GM12865 (cell line): ENCODE measurements around the gene SPATS2L.

ENCODE experiments used
- DNase-seq: peaks from one replicate; pipeline ENCODE4 v3.0.0; 2010; ENCODE audit warnings: low read depth
- H3K4me3 ChIP-seq: 2 replicates; pipeline ENCODE4 v1.5.1; 2011; ENCODE audit warnings: mild to moderate bottlenecking, low read depth, low read length, control low read depth
- CTCF ChIP-seq: IDR thresholded peaks from 2 replicates; pipeline ENCODE4 v1.5.1; 2011; ENCODE audit warnings: low read length, control low read depth, low read depth, inconsistent platforms; ENCODE audit not compliant: insufficient read depth; ENCODE audit errors: missing control alignments

SPATS2L gene

GRCh38 chr2:200300638-200301314, 5.7 kb upstream of the SPATS2L start:
- no peak overlapping the region for H3K4me3 ChIP-seq
- DNase-seq: no peak
- no peak for TF ChIP-seq CTCF

GRCh38 chr2:200301953-200302858, 4.3 kb upstream of the SPATS2L start:
- no peak overlapping the region for H3K4me3 ChIP-seq
- TF ChIP-seq CTCF: no peak
- DNase-seq: no peak

- no peak overlapping the region for H3K4me3 ChIP-seq
- DNase-seq: peak; percentile 43
- no peak for TF ChIP-seq CTCF
These were observed 3.4 kb upstream of the SPATS2L start for GRCh38 chr2:200302940-200303727.

GRCh38 chr2:200305797-200306195, 697 bp upstream of the SPATS2L start:
- no peak for TF ChIP-seq CTCF
- H3K4me3 ChIP-seq: peak overlapping the region; percentile 69
- no peak for DNase-seq

- DNase-seq: peak; percentile 71
- peak overlapping the region; percentile 69 for H3K4me3 ChIP-seq
- no peak for TF ChIP-seq CTCF
These were observed 634 bp downstream of the SPATS2L start for GRCh38 chr2:200306931-200307723.
